HG03135 (cell line): ENCODE measurements around the gene ATG2A.

ENCODE experiments used
- ATAC-seq: cut with Tn5 transposase; IDR thresholded peaks from one replicate; pipeline ENCODE4 v1.9.1; 2021; ENCODE audit warnings: mild to moderate bottlenecking, moderate library complexity; ENCODE audit not compliant: unreplicated experiment

ATG2A gene

DNA sequence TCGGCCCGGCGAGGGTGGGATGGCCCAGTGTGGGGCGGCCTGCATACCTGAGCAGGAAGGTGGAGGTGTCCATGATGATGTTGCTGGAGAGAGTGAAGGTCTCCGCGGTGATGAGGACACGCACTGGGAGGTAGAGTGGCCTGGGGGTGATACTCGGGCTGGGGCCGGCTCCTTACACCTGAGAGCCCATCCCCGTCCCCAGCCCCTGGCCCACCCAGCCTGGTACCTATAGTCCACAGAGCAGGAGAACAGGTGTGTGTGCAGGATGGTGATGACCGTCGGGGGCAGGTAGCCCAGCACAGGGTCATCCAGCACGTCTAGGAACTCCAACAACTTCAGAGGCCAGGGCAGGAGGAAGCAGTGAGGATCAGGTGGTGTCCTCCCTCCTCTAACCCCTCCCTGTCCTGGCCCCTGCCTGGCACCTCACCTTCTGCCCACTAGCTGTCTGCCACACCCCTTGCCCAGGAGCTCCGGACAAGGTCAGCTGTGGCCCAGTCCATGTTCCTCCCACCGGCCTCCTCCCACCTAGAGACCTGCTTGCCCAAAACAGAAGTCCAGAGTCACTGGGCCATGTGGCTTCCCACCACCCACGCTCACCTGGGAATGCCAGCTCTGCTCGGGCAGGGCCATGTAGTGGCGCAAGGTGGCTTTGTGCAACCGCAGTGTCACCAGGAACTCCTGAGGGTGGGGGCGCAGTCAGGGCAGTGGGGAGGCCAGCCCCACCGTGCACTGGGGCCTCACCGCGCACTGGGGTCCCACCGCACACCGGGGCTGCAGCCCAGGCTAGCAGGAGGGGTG is 11.3 kb downstream of the ATG2A start:
- ATAC-seq, result no peak

DNA sequence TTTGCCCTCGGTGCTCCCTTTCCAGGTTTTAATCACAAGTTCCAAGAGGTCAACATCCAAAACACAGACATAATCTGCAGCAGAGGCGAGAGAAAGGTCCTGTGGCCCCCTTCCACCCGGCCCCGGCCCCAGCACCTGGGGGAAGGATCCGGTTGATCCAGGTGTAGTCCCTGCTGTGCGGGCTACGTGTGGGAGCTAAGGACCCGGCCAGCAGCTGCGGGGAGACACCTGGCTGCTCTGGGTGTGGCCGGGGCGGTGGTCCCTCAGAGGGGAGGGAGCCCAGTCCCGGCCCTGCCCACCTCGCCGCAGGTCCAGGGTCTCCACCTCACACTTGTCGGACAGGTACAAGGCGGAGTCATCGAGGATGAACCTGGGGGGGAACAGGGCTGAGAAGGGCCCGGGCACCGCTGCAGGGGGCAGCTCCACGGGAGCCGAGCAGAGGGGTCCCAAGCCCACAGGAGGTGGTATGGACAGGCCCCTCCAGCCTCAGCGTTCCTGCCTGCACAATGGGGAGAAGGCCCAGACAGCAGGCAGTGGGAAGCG is 13.6 kb downstream of the ATG2A start:
- no peak for ATAC-seq

DNA sequence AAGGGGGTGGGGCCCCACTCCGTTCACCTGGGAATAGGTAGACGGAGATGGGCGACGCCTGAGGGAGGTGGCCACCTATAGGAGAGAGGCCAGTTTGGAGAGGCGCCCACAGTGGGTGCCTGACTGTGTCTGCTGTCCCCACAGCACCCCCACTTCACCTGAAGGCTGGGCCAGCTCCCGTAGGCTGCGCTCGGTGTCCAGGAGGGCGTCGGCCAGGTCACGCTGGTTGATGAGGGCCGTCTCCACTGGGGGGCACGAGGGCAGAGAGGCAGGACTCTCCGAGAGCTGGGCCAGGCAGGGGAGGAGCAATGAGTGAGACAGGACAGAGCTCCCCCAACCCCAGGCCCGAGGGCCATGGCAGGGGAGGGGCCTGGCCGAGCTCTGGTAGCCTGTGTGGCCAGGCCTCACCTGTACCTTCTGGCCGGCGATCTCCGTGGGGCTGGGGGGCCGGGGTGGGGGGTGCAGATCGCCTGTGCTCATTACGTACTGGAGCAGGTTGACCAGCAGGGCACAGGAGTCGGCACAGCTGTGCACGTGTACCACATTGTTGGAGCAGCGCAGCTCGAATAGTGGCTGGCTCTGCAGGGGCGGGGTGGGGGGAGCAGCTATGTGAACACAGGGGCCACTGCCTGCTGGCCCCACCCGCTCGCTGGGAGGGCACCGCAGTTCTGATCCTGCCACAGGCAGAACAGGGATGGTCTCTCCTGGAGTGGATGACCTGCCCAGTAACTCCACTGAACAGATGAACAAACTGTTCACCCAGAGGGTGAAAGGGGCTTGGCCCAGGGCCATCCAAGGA is 14.7 kb downstream of the ATG2A start:
- ATAC-seq, result no peak

DNA sequence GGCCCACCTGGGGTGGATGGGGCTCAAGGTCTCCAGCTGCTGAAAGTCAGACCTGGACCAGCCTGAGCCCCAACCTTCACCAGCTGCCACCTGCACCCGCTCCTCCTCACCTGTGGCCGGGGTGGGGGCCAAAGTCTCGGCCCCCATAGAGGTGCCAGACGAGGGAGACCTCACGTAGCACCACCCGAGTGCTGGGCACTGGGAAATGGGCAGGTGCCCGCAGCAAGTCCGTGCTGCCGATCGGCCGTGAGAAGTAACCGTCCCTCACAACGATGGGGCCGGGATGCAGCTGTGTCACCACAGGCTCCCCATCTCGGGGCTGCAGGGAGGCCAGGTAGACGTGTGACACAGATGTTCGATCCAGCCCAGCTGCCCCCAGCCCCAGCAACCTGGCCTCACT is 16.2 kb downstream of the ATG2A start:
- ATAC-seq, result no peak

DNA sequence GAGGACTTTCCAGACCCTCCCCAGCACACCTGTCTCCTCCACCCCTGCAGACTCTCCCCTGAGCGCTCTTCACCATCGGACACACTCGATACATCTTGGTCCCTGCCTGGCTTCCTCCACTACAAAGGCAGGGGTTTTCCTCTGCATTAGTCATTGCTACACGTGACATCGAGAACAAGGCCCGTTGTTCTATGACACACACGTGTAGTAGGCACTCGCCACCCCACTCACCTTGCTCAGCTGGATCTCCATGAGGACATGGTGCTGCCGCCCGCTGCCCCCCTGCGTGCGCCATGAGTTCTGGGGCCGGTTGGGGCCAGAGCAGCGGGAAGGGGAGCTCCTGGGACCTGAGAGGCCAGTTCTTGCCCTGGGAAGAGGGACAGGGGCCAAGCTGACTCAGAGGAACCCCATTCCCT is 16.7 kb downstream of the ATG2A start:
- no peak for ATAC-seq

DNA sequence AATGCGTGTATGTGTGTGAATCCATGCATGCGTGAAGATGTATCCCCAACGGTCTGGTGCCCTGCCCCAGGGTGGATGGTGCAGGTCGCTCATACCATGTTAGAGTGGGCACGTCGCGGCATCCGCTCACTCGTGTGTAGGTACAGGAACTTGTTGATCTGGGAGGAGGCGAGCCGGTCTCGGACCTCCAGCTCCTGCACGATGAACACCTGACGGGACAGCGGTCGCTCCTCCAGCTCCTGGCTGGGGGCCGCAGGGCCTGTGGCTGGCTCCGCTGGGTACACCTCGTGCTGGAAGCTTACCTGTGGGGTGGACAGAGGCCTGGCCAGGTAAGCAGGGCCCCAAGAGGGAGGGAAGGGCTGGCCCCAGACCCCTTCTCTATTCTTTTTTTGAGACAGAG is 18.5 kb downstream of the ATG2A start:
- ATAC-seq, result no peak

DNA sequence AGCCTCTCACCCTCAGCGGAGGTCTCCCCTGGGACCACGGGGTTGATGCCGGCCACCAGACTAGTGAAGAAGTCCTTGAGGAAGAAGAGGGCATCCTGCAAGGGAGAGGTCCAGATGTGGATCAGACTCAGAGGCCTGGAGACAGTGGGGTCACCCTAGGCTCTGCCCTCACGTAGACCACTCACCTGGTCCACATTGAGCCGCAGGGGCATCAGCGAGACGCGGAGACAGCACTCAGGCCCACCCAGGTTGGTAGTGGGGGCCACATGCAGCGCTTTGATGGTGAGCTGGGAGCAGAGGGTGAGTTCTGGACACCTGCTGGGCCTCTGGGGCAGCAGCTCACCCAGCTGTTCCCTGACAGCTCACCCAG is 18.9 kb downstream of the ATG2A start:
- ATAC-seq, result no peak

DNA sequence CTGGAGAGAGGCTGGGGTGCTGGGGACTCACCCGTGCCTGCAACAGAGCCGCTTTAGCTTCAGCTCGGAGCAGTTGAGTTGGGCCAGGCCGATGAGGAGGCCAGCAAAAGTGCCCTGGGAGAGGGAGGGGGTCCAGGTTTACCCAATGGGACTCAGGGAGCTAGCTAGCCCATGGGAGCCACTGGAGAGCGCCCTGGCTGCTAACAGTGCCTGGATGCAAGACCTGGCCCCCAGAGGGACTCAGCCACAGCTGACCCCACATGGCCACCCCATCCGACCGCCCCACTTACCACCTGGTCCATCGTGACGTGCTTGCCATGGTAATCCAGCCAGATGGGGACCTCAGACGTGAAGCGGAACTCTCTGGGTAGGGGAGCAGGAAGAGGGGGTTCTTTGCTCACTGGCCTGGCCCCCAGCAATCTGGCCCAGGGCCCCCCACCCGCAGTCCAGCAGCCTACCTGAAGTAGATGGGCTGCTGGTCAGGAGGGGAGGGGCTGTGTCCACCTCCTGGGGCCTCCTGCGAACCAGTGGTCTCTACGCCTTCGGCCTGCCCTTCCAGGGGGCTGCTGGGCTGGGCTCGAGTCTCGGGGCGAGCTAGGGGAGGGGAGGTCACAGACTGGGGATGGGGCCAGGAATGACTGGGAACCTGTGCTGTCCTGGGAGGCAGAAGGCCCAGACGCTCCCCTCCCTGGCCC is 19.5 kb downstream of the ATG2A start:
- no peak for ATAC-seq

DNA sequence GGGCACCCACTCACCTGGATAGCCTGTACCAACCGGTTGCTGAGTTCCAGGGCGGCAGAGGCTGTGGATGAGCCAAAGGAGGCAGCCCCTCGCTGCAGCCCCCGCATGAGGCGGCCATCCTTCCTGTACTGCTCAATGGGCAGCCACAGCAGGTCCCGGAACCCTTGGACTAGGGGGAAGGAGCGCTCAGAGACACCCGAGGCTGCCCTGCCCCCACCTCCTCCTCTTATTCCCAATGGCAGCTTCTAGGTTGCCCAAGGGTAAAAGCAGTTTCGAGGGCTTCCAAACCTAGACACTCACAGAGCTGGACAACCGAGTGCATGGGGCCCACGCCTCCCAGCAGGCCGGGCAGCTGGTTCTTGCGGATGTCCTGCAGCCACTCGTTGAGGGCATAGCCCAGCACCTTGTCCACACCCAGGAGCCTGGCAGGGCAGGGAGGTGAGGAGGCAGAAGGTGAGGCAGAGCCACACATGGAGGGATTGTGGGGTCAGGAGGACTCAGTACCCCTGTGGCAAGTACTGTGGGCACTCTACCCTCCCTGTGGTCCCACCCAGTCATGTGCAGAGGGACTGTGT is 20.5 kb downstream of the ATG2A start:
- ATAC-seq, result no peak

DNA sequence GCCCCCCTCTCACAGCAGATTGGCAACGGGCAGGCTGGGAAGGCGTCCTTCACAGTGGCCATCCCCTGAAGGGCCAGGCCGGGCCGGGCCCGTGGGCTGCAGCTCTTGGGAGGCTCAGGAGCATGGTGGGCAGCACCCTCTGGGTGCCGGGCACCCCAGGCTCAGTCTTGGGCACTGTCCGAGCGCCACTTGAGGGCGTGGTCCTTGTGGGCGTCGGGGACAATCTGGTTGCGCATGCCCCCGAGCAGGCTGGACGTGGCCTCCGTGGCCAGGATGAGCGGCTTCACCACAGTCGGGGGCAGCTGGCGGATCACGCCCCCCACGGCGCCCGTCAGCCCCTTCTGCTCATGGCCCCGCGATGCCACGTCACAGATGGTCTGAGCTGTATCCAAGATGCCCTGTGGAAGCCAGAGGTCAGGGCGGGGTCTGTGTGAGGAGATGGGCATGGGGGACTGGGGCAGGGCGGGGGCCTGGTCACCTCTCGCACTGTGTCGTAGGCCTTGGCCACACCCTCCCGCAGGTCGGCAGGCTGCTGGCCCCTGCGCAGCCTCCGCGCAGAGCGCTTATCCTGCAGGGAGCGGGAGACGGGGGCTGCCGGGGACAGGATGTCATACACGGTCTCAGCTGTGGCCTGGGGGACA is 22.1 kb downstream of the ATG2A start:
- ATAC-seq, result no peak

DNA sequence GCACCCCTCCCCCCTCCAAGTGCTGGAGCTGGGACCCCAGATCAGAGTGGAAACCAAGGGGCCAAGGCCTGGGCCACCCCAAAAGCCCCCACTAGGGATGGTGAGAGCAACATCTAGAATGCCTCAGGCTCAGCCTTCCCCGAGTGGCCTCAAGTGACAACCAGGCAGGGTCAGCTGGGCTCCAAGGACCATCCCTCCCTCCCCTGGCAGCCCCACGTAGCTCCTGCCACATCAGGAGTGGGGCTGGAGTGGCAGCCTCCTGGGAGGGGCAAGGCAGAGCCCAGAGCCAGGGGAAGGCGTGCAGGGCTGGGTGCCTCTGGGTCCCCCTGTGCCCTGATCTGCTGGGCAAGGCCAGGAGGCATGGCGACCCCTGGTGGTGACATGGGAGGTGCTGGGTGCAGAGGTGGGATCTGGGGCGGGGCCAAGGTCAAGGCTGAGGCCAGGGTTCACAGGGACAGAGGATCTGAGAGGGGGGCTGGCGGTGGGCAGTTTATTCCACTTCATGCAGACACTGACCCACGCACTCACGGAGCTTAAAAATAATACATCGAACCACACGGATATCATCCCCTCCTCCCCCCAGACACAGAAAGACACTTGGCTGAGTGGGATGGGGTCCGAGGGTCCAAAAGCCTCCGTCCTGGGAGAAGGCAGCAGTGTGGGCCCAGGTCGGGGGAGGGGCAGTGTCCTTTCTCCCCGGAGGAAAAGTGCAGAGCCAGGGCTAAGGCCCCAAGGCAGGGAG is 22.8 kb downstream of the ATG2A start:
- no peak for ATAC-seq

DNA sequence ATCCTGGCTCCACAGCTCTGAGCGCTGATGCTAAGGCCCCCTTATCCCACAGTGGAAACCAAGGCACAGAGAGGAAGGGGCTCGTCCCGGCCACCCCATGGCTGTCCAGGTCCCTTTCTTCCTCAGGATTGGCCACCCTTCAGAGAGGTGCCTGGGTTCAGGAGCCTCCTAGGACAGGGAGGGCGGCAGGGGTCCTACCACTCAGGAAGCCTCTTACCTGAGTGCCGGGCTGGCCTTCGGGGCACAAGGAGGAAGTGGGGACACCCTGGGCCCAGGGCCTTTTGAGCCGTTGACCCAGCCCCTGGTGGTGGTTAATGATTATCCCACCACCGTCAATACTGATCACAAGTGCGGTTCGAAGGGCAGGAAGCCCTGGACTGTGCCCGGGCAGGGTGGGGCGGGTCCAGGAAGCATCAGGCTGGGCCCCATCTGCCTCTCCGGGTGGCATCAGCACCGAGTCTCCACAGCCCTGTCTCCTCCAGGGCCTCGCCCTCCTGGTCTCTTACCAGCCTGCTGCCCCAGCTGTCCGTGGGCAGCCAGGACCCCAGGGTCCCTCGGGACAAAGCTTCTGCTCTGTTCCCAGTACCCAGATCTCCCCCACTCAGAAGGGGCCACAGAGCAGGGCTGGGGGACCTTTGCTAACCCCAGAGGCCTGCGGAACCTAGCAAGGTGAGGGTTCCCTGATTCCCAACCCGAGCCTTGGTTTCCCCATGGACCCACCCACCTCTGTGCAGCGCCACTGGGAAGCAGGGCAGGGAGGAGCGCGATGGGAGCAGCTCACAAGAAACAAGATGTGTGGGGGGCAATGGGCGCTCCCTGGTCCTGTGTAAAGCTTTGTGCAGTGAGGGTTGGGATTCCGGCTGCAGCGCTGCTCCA is 23.6 kb downstream of the ATG2A start:
- ATAC-seq, result no peak

DNA sequence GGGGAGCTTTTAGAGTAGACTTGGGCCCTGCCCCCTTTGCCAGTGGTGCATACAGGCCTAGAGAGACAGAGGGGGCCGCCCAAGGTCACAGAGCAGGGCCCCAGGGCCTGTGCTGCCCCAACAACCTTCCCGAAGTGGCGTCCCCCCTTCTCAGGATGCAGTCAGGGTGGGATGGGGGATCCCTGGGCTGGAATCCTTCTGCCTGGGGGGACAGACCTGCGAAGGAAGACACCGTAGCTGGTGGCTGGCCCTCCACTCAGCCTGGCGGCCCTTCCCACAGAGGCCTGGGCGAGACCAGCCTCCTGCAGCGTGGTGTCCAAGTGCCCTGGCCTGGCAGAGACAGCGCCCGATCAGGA is 24.2 kb downstream of the ATG2A start:
- no peak for ATAC-seq

DNA sequence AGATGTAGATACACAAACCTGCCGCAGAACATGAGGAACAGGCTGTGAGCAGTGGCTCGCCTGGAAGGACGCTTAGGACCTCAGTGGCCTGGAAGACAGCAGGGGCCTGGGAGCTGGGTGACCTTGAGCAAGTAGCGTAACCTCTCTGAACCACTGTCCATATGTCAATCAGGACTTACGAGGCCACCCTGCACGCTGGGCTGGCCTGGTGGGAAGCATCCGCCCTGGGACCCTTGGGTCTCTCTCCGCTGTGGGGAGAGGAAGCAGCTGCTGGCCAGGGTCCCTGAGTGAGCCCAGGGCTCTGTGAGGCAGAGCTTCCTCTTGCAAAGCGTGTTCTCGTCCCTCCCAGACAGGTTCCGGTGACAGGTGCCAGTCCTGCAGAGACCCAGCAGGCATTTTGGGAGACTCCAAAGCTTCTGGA is 24.6 kb downstream of the ATG2A start:
- ATAC-seq, result no peak

DNA sequence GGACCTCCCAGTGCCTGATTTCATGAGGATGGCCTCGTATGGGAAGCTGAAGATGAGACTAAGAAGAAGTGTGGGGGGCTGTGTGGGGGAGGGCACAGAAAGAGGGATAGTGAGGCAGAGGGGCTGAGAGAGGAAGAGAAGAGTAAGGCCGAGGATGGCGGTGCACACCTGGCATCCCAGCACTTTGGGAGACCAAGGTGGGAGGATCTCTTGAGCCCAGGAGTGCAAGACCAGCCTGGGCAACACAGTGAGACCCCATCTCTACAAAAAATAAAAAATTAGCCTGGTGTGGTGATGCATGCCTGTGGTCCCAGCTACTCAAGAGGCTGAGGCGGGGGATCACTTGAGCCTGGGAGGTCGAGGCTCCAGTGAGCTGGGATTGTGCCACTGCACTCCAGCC is 25.1 kb downstream of the ATG2A start:
- no peak for ATAC-seq

DNA sequence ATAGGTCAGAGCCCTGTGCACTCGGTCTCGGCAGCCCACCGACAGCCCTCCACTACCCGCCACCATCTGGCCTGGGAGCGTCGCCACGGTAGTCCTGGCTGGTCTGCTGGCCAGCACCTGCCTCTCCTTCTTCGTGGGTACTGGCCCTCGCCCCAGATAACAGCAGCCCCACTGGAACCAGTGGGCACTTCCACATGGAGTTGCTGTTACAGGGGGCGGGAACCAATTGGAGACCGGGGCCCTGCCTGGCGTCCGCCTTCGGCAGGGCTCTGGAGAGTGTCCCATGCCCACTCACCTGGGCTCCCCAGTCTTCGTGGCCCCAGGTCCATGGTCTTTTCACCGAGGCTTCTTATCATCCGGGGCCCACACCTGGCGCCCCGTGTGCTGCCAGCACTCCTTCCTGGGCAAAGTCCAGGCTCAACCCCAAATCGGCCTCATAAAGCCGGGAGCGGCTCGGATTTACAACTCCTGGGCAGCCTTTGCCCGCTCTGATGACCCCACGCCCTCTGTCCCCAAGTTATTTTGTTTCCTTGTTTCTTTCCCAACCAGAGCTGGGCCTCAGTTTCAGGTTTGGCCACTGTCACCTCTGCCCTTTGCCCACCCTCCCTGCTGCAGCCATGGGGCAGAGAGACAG is 25.7 kb downstream of the ATG2A start:
- ATAC-seq, result no peak

DNA sequence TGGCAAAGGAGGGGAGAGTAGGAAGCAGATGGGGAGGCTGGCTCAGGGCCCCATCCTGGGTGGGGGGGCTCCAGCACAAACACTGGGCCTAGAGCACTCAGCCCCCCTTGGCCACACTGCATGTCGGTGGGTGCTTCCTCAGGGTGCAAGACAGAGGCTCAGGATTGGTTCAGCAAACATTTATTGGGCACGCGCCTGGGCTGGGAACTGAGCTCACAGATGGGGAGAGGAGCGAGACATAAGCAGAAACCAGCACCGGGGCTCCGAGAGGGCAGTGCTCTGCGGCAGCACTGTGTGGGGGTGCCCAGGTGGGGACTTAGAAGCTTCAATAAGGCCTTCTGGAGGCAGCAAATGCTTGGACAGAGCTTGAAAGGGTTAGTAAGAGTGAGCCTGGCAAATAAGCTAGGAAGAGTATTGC is 26.5 kb downstream of the ATG2A start:
- ATAC-seq, result no peak

DNA sequence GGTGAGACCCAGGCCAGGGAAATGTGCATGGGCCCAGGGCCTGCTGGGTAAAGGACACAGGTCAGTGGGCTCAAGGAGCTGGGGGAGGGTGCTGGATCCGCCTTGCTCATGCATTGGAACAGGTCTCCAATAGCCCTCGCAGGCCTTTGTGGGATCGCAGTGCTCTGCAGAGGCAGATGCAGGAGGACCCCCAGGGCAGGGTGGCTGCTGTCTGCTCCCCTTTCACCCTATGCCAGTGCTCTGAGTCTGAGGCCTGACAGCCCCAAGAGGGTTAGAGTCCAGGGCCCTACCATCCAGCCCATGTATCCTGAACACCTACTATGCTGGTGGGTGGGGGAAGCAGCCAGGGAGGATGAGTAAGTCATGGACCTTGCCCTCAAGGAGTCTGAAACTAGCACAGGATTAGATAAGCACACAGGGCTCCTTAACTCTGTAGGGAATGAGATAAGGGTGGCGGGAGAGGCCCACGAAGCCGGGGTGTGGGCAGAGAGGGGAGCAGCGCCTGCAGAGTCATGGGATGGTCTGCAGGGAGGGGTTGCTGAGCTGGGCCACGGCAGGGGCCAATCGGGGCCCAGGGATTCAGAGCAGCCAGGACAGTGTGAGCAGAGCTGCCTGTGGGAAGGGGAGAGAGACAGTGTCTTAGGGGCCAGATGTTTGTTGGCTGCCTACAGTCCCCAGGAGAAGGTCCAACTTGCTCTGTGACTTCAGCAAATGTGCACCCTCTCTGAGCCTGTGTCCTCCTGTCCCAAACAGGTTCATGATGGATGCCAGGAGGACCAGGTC is 28.1 kb downstream of the ATG2A start:
- no peak for ATAC-seq
